IPS-18c (cell line): Measurements from ENCODE around the gene CEP104.

Experiments used
- H3K4me3 ChIP-seq: 2 replicates; pipeline ENCODE4 v1.7.0; 2013; ENCODE audit warnings: low read depth, mild to moderate bottlenecking, low read length, moderate library complexity; ENCODE audit not compliant: insufficient read depth
- H3K9me3 ChIP-seq: one replicate; pipeline ENCODE4 v1.6.1; 2013; ENCODE audit warnings: mild to moderate bottlenecking, low read length, moderate library complexity; ENCODE audit not compliant: control insufficient read depth, insufficient read depth

Gene CEP104

DNA sequence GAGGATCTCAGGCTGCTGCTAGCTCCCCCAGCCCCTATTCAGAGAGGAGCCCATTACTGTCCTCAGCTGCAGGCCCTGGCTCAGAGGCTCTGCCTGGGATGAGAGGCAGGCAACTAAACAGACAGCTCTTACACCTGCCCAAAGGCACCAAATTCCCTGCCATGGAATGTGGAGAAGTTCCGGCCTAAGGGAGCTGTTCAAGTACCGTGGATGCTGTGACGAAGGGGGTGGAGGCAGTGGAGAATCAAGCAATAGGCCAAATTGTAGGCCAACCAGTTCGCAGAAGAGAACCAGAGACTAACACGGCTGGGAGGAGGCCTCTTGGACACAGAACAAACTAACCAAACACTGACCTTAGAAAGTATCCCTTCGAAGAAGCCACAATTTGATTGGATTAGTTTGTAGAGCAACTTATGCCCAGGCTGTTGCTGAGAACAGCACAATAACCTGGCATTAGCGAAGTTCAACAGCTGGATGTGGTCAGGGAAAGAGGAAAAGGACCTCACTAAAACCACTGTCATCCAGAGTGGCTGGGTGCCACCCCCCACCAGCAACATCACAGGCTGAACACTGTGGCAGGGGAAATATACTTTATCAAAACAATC is 39.5 kb upstream of the CEP104 start:
- H3K9me3 ChIP-seq, result peaks cover 4% of the 10 kb centered on the region
- no peak overlapping the region for H3K4me3 ChIP-seq

- Histone ChIP-seq H3K4me3 (no peak overlapping the region), H3K9me3 (peaks cover 2% of the 10 kb centered on the region)
These were observed 38.9 kb upstream of the CEP104 start for GRCh38 chr1:3895951-3896325.

DNA sequence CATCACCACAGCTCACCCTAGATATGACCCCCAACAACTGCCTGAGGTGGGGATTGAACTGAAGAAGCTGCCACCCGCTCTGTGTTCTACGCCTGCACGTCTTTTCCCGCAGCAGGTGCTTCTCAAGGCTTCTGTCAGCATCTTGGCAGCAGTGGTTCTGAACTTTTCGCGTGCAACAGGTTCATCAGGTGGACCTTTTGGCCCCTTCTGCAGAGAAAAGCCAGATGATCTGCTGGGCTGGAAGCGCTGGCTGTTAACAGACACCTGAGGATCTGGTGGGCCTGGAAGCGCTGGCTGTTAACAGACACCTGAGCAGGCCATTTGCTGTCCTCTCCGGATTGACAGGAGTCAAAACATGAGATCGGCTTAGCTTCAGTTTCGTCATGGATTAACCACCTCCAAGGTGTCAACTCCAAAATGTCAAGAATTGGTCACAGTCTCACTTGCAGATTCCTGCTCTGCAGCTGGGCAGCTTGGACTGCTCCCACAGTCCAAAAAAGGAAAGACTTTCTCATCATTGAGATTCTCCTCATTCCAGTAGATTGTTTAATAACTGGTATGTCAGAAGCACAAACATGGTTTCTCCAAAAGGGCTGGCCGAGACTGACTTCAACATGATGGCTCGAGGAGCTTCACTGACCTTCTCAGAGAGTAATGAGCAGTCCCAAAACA is 38.4 kb upstream of the CEP104 start:
- Histone ChIP-seq H3K9me3 (peaks cover 2% of the 10 kb centered on the region), H3K4me3 (no peak overlapping the region)

GRCh38 chr1:3894626-3895278 is 37.7 kb upstream of the CEP104 start:
- Histone ChIP-seq H3K9me3 (no peaks in the 10 kb centered on the region), H3K4me3 (no peak overlapping the region)

DNA sequence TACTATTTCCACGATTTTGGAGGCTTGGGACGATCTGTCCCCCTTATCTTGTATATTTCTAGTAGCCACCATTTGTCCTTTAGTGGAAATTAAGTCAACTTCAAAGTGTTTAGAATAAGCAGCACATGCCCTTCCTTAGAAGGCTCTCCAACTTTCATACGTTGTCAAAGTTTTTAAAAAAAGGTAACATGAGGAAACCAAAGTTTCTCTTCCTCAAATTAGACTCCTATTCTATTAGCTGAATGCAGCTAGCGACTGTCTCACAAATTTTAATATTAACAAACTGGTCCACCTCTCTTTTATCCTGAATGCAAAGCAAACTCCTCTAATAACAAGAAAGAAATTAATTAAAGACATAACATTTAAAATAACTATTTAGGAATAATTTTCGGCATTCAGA is 36.2 kb upstream of the CEP104 start:
- Histone ChIP-seq H3K9me3 (no peaks in the 10 kb centered on the region), H3K4me3 (no peak overlapping the region)

DNA sequence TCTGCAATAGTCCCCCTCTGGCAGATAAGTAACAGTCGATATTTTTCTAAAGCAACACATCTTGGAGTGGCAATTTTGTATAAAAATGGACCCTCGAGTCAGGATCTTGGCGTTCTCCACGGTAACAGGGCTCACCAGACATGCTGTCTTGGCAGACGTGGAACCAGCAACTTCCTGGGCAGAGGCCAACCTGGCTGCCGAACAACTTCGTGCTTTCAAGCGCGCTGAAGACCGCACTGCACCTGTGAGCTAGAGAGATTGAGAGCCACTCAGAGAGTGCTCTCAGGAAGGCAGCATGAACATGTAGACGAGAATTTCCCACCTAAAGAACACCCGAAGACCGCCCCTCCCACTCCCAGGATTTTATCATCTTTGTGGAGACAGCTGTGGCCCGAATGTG is 35.7 kb upstream of the CEP104 start:
- H3K4me3 ChIP-seq, result no peak overlapping the region
- H3K9me3 ChIP-seq, result no peaks in the 10 kb centered on the region

GRCh38 chr1:3891329-3891865 is 34.4 kb upstream of the CEP104 start:
- Histone ChIP-seq H3K9me3 (no peaks in the 10 kb centered on the region), H3K4me3 (no peak overlapping the region)

GRCh38 chr1:3890389-3891328 is 33.6 kb upstream of the CEP104 start:
- Histone ChIP-seq H3K9me3 (no peaks in the 10 kb centered on the region), H3K4me3 (no peak overlapping the region)

DNA sequence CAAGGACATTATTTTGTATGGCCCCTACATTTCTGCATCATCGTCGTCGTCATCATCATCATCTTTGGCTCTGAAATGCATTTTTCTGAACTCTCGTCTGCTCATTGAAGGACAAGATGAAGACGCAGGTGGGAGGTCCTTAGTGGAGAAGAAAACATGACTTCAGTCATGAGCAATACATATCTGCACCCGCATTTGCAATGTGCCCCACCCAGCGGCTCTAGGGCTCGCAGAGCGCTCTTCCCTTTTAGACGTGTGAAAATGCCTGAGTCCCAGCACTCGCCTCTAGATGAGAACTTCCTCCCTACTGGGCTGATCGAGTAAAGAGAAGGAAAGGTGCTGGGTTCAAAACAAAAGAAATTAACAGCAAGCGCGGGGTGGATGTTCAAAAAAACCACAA is 32.9 kb upstream of the CEP104 start:
- no peaks in the 10 kb centered on the region for H3K9me3 ChIP-seq
- H3K4me3 ChIP-seq, result no peak overlapping the region

GRCh38 chr1:3888301-3888700 is 31.3 kb upstream of the CEP104 start:
- Histone ChIP-seq H3K9me3 (no peaks in the 10 kb centered on the region), H3K4me3 (no peak overlapping the region)

GRCh38 chr1:3886691-3887090 is 29.7 kb upstream of the CEP104 start:
- Histone ChIP-seq H3K4me3 (no peak overlapping the region), H3K9me3 (no peaks in the 10 kb centered on the region)

DNA sequence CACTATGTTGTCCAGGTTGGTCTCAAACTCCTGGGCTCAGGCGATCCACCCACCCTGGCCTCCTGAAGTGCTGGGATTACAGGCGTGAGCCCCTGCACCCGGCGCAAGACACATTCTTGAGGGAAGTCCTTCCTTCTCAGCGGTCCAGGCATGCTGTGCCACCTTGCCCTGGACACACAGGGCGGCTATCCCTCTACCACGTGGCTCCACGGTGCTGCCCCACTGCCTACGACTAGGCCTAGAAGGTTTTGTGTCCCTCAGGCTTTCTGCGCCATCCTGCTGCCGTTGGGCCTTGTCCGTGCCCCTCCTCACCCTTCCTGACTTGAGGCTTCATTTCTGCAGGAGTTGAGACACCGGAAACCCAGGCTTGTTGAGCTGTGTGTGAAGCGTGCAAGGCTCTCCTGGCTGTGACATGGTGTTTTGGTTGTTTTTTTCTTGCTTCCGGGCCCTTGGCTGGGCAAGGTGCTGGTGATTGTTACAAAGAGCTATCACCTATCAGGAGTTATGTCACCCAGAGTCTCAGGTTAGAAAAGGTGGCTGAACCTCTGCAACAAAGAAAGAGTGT is 29.2 kb upstream of the CEP104 start:
- no peaks in the 10 kb centered on the region for H3K9me3 ChIP-seq
- no peak overlapping the region for H3K4me3 ChIP-seq

- Histone ChIP-seq H3K9me3 (no peaks in the 10 kb centered on the region), H3K4me3 (no peak overlapping the region)
These were observed 28.6 kb upstream of the CEP104 start for GRCh38 chr1:3885611-3886010.

DNA sequence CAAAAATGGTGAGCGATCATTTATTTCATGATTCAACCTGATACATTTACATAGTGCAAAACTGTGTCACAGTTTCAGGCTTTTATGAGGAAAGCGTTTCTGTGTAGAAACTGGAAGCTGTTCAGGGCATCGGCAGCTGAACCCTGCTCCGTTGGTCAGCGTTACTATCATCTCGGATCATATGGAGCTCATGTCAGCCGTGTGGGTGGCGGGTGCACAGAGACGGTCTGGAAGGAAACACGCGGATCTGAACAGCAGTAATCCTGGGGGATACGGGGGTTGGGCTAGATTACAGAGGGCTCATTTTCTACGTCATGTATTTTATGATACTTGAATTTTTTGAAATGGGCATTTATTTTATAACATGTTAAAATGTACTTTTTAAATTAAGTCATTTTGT is 28.0 kb upstream of the CEP104 start:
- no peak overlapping the region for H3K4me3 ChIP-seq
- no peaks in the 10 kb centered on the region for H3K9me3 ChIP-seq

- peaks cover 4% of the 10 kb centered on the region for H3K9me3 ChIP-seq
- no peak overlapping the region for H3K4me3 ChIP-seq
These were observed 26.3 kb upstream of the CEP104 start for GRCh38 chr1:3883194-3883925.

DNA sequence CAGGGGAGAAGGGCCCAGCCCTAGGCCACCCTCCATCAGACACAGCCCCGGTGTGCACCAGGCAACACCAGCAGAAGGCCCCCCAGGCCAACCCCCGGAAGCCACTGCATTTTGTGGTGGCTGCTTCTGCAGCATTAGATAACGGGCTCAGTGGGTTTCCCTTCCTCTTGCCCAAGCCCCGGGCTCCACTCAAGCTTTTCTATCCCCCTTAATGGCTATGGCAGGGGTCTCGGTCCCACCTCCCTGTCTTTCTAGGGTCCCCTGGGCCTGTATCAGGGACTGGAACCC is 24.1 kb upstream of the CEP104 start:
- Histone ChIP-seq H3K9me3 (peaks cover 4% of the 10 kb centered on the region), H3K4me3 (no peak overlapping the region)
